Hepatocyte (in vitro differentiated cells): ENCODE results near the gene PPP1R3G. TPM values are rescaled to one million over a fixed set of nuclear protein-coding genes. Genes with fewer than 3 reads are reported as not detected.
A peak's percentile ranks its signal among the peaks of the same experiment; 100 is the strongest.

ENCODE experiments used
- DNase-seq: peaks from one replicate; pipeline ENCODE4 v3.0.0-alpha.2; 2016; ENCODE audit warnings: low spot score
- H2AFZ ChIP-seq: fragments of 200-600 bp; sonication (generic); 2 replicates; pipeline ENCODE4 v1.6.0; 2016; ENCODE audit warnings: antibody characterized with exemption, mild to moderate bottlenecking
- H3K27ac ChIP-seq: fragments of 200-600 bp; sonication (generic); 2 replicates; pipeline ENCODE4 v1.5.1; 2016; ENCODE audit warnings: mild to moderate bottlenecking
- H3K27me3 ChIP-seq: fragments of 200-600 bp; sonication (generic); 2 replicates; pipeline ENCODE4 v1.6.1; 2016
- H3K36me3 ChIP-seq: fragments of 200-600 bp; sonication (generic); replicated peaks from 2 replicates; pipeline ENCODE4 v1.5.1; 2016; ENCODE audit warnings: low read depth; ENCODE audit not compliant: insufficient read depth
- H3K4me1 ChIP-seq: fragments of 200-600 bp; sonication (generic); 2 replicates; pipeline ENCODE4 v1.5.1; 2016; ENCODE audit warnings: mild to moderate bottlenecking, moderate library complexity; ENCODE audit not compliant: insufficient read depth
- H3K4me2 ChIP-seq: fragments of 200-600 bp; sonication (generic); 2 replicates; pipeline ENCODE4 v1.6.0; 2016
- H3K4me3 ChIP-seq: fragments of 200-600 bp; sonication (generic); 2 replicates; pipeline ENCODE4 v1.5.1; 2016; ENCODE audit warnings: mild to moderate bottlenecking
- H3K79me2 ChIP-seq: fragments of 200-600 bp; sonication (generic); 2 replicates; pipeline ENCODE4 v1.6.0; 2017; ENCODE audit warnings: mild to moderate bottlenecking
- H3K9me2 ChIP-seq: fragments of 200-600 bp; sonication (generic); replicated peaks from 2 replicates; pipeline ENCODE4 v1.6.0; 2017; ENCODE audit warnings: mild to moderate bottlenecking; ENCODE audit not compliant: insufficient read depth
- H3K9me3 ChIP-seq: fragments of 200-600 bp; sonication (generic); 2 replicates; pipeline ENCODE4 v1.5.1; 2016; ENCODE audit warnings: low read depth, mild to moderate bottlenecking
- H4K20me1 ChIP-seq: fragments of 200-600 bp; sonication (generic); 2 replicates; pipeline ENCODE4 v1.6.0; 2016; ENCODE audit warnings: mild to moderate bottlenecking; ENCODE audit not compliant: insufficient read depth, poor library complexity, severe bottlenecking
- EZH2 ChIP-seq: fragments of 200-600 bp; sonication (generic); IDR thresholded peaks from 2 replicates; pipeline ENCODE4 v1.6.1; 2016; ENCODE audit warnings: antibody characterized with exemption, mild to moderate bottlenecking, borderline replicate concordance
- EZH2phosphoT487 ChIP-seq: fragments of 200-600 bp; sonication (generic); IDR thresholded peaks from one replicate; pipeline ENCODE4 v1.6.1; 2018; ENCODE audit warnings: antibody characterized with exemption, mild to moderate bottlenecking, low read depth, moderate library complexity; ENCODE audit not compliant: unreplicated experiment, severe bottlenecking
- WGBS: methylation state at CpG from one replicate; pipeline ENCODE4 v1.1.6; 2016; ENCODE audit warnings: low lambda C conversion rate; ENCODE audit errors: missing lambda C conversion rate; 5-methylcytosine and 5-hydroxymethylcytosine counted together
- polyA plus RNA-seq: library from polyadenylated mRNA; unstranded; fragments of >200 nt; fragmentation: Nextera tagmentation; extraction: Ambion mirVana; gene quantifications from 2 replicates; pipeline ENCODE4 v1.2.1, GENCODE V29; 2016
- total RNA-seq: library from RNA; depleted of rRNA; stranded (reverse); fragments of >200 nt; gene quantifications from 2 replicates; pipeline ENCODE4 v1.2.3, GENCODE V29; 2014
- TF ChIP-seq, protein P1 (sequence below): fragments of 200-600 bp; sonication (generic); IDR thresholded peaks from 2 replicates; pipeline ENCODE4 v1.5.1; 2016; ENCODE audit warnings: antibody characterized with exemption, mild to moderate bottlenecking; ENCODE audit not compliant: poor library complexity

Gene PPP1R3G
- total and polyA plus RNA-seq, 2 experiments from 2014 or later: 0.47 to 0.82 TPM

GRCh38 chr6:5130135-5130866 lies 45.2 kb downstream of the PPP1R3G start:
- no peaks in the 10 kb centered on the region for H4K20me1 ChIP-seq
- H3K4me3 ChIP-seq: no peak overlapping the region
- peaks cover 12% of the 10 kb centered on the region for H3K4me1 ChIP-seq
- no peaks in the 10 kb centered on the region for H3K9me2 ChIP-seq
- no peak for DNase-seq
- H3K79me2 ChIP-seq: no peaks in the 10 kb centered on the region
- WGBS: 77% methylated on average over 10 of the region's 10 CpGs
- no peaks in the 10 kb centered on the region for H3K27me3 ChIP-seq
- TF ChIP-seq EZH2 (no peak), EZH2phosphoT487 (no peak)
- TF ChIP-seq, protein P1, sequence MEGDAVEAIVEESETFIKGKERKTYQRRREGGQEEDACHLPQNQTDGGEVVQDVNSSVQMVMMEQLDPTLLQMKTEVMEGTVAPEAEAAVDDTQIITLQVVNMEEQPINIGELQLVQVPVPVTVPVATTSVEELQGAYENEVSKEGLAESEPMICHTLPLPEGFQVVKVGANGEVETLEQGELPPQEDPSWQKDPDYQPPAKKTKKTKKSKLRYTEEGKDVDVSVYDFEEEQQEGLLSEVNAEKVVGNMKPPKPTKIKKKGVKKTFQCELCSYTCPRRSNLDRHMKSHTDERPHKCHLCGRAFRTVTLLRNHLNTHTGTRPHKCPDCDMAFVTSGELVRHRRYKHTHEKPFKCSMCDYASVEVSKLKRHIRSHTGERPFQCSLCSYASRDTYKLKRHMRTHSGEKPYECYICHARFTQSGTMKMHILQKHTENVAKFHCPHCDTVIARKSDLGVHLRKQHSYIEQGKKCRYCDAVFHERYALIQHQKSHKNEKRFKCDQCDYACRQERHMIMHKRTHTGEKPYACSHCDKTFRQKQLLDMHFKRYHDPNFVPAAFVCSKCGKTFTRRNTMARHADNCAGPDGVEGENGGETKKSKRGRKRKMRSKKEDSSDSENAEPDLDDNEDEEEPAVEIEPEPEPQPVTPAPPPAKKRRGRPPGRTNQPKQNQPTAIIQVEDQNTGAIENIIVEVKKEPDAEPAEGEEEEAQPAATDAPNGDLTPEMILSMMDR: no peak
- H3K36me3 ChIP-seq: no peaks in the 10 kb centered on the region
- no peak overlapping the region for H3K4me2 ChIP-seq
- H3K27ac ChIP-seq: no peak overlapping the region
- no peaks in the 10 kb centered on the region for H3K9me3 ChIP-seq
- no peak overlapping the region for H2AFZ ChIP-seq

DNA sequence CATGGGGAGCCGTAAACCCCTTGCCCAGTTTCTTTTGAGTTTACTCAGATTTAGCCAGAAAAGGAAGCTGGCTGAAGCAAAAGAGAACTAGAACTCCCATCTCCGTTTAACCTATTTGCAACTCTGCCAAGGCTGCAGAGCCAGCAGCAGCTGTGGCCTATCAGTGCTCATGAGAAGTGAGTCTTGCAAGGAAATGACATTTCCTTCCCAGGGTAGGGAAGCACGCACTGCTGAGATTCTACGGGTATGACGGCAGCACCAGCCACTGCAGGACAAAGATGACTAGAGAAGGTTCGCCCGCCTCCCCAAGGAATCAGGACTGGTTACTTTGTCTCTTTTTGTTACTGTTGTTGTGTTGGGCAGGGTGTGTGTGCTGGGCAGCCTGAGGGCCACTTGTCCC lies 47.6 kb downstream of the PPP1R3G start:
- H3K27ac ChIP-seq: peak overlapping the region; percentile 22
- WGBS: 77% methylated on average over 7 of the region's 7 CpGs
- peak; percentile 23 for DNase-seq
- H3K4me2 ChIP-seq: peak overlapping the region; percentile 46
- H3K4me3 ChIP-seq: no peak overlapping the region
- H3K79me2 ChIP-seq: no peaks in the 10 kb centered on the region
- H3K9me3 ChIP-seq: no peaks in the 10 kb centered on the region
- H3K36me3 ChIP-seq: no peaks in the 10 kb centered on the region
- TF ChIP-seq EZH2phosphoT487: no peak
- no peak for TF ChIP-seq EZH2
- TF ChIP-seq, protein P1: no peak
- H3K27me3 ChIP-seq: no peaks in the 10 kb centered on the region
- no peak overlapping the region for H2AFZ ChIP-seq
- H3K9me2 ChIP-seq: no peaks in the 10 kb centered on the region
- no peaks in the 10 kb centered on the region for H3K4me1 ChIP-seq
- no peaks in the 10 kb centered on the region for H4K20me1 ChIP-seq

GRCh38 chr6:5133943-5134342 lies 48.8 kb downstream of the PPP1R3G start:
- H3K79me2 ChIP-seq: no peaks in the 10 kb centered on the region
- no peaks in the 10 kb centered on the region for H3K9me3 ChIP-seq
- no peaks in the 10 kb centered on the region for H3K36me3 ChIP-seq
- H3K4me3 ChIP-seq: no peak overlapping the region
- WGBS: 95% methylated on average over 2 of the region's 2 CpGs
- no peaks in the 10 kb centered on the region for H3K9me2 ChIP-seq
- no peaks in the 10 kb centered on the region for H4K20me1 ChIP-seq
- H2AFZ ChIP-seq: no peak overlapping the region
- no peak overlapping the region for H3K27ac ChIP-seq
- TF ChIP-seq, protein P1: no peak
- TF ChIP-seq EZH2 (no peak), EZH2phosphoT487 (no peak)
- no peak for DNase-seq
- H3K4me1 ChIP-seq: no peaks in the 10 kb centered on the region
- no peak overlapping the region for H3K4me2 ChIP-seq
- no peaks in the 10 kb centered on the region for H3K27me3 ChIP-seq
